CD4-positive, CD25-positive, alpha-beta regulatory T cell (primary cell): ENCODE data around the gene ABHD1. TPM values are rescaled to one million over a fixed set of nuclear protein-coding genes. Genes with fewer than 3 reads are reported as not detected.

Experiments
- ATAC-seq, 2 donors: fragments of 150-1000 bp; cut with Tn5 transposase; one replicate each; pipeline ENCODE4 v1.10.0; 2021; ENCODE audit warnings: low read depth in 2 of 2, moderate number of reproducible peaks in 2 of 2, moderate library complexity in 1 of 2
- DNase-seq, 3 donors: peaks; one replicate each; pipeline versions ENCODE4 v3.0.0 to v3.0.0-alpha.2; 2012 to 2022; ENCODE audit warnings: mixed read lengths in 1 of 3
- H3K27ac ChIP-seq: one replicate; pipeline ENCODE4 v1.7.0; 2013; ENCODE audit warnings: mild to moderate bottlenecking, low read length; ENCODE audit not compliant: insufficient read depth, poor library complexity, severe bottlenecking
- H3K27me3 ChIP-seq: one replicate; pipeline ENCODE4 v1.7.0; 2013; ENCODE audit warnings: low read length; ENCODE audit not compliant: control insufficient read depth, insufficient read depth
- H3K36me3 ChIP-seq: one replicate; pipeline ENCODE4 v1.7.0; 2013; ENCODE audit warnings: mild to moderate bottlenecking, low read length, moderate library complexity; ENCODE audit not compliant: control insufficient read depth, insufficient read depth
- H3K4me1 ChIP-seq: 2 replicates; pipeline ENCODE4 v1.7.0; 2013; ENCODE audit warnings: mild to moderate bottlenecking, low read length; ENCODE audit not compliant: insufficient read depth, control insufficient read depth, poor library complexity, severe bottlenecking
- H3K4me3 ChIP-seq: one replicate; pipeline ENCODE4 v1.7.0; 2013; ENCODE audit warnings: low read depth, mild to moderate bottlenecking, low read length, moderate library complexity
- H3K9me3 ChIP-seq, 2 experiments: 1 replicate in 1 of 2; 2 replicates in 1 of 2; pipeline ENCODE4 v1.7.0; 2013; ENCODE audit warnings: low read length in 2 of 2, mild to moderate bottlenecking in 1 of 2, moderate library complexity in 1 of 2; ENCODE audit not compliant: control insufficient read depth in 2 of 2
- H3K27ac Mint-ChIP-seq, 3 donors: one replicate each; pipeline ENCODE4 v1.8.0; 2020 to 2022; ENCODE audit warnings: mild to moderate bottlenecking in 3 of 3, mixed read lengths in 3 of 3, moderate library complexity in 2 of 3
- H3K27me3 Mint-ChIP-seq: one replicate; pipeline ENCODE4 v1.8.0; 2022; ENCODE audit warnings: mild to moderate bottlenecking, mixed read lengths
- H3K36me3 Mint-ChIP-seq: one replicate; pipeline ENCODE4 v1.8.0; 2020; ENCODE audit warnings: mixed read lengths
- H3K4me1 Mint-ChIP-seq, 4 donors: one replicate each; pipeline ENCODE4 v1.8.0; 2020 to 2022; ENCODE audit warnings: mixed read lengths in 4 of 4, mild to moderate bottlenecking in 1 of 4
- H3K4me3 Mint-ChIP-seq, 4 donors: one replicate each; pipeline ENCODE4 v1.8.0; 2020 to 2022; ENCODE audit warnings: mild to moderate bottlenecking in 4 of 4, mixed read lengths in 4 of 4, moderate library complexity in 3 of 4
- H3K9me3 Mint-ChIP-seq, 7 donors: one replicate each; pipeline ENCODE4 v1.8.0; 2020 to 2022; ENCODE audit warnings: mixed read lengths in 7 of 7, mild to moderate bottlenecking in 3 of 7, moderate library complexity in 2 of 7
- polyA plus RNA-seq, 4 donors: library from polyadenylated mRNA; unstranded; fragments of 300-500 nt; fragmentation: Illumina TruSeq; gene quantifications; one replicate each; pipeline ENCODE4 v1.2.3, GENCODE V29; 2021
- total RNA-seq: library from RNA; stranded (reverse); gene quantifications from one replicate; pipeline ENCODE4 v1.2.3, GENCODE V29; 2022

The ABHD1 gene
- total and polyA plus RNA-seq, 5 donors from 2014 or later = 0.21 to 1.7 (median 0.89) TPM

DNA sequence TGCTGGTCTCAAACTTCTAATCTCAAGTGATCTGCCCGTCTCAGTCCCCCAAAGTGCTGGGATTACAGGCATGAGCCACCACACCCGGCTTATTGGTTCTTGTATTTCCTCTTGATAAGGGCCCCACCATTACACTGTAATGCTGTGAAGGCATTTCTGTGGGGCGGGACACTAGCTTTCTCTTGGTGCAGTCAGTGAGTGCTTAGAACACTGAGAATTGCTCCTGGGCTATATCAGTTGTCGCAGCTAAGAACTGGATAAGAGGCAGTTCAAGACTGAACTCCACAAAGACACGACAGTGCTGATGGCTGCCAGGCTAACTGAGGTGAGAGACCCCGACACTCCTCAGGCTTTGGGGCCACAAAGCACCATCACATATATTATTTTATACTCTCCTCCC is 35.0 kb upstream of the ABHD1 start:
- peaks cover 21% of the 10 kb centered on the region for H3K4me1 ChIP-seq
- no peaks in the 10 kb centered on the region for H3K27me3 Mint-ChIP-seq
- H3K27ac Mint-ChIP-seq = peak overlapping the region in 1 of 3 donors; percentile 71
- no peaks in the 10 kb centered on the region for H3K9me3 Mint-ChIP-seq
- DNase-seq (no peak), ATAC-seq (no peak)
- no peaks in the 10 kb centered on the region for H3K9me3 ChIP-seq
- H3K27ac ChIP-seq = no peak overlapping the region
- H3K27me3 ChIP-seq = no peaks in the 10 kb centered on the region
- peaks cover 3 to 26% (median 9%) of the 10 kb centered on the region in 4 donors for H3K4me1 Mint-ChIP-seq
- peak overlapping the region in 3 of 4 donors; percentile 39 to 86 (median 79) for H3K4me3 Mint-ChIP-seq
- no peak overlapping the region for H3K4me3 ChIP-seq
- H3K36me3 Mint-ChIP-seq = no peaks in the 10 kb centered on the region
- H3K36me3 ChIP-seq = no peaks in the 10 kb centered on the region

DNA sequence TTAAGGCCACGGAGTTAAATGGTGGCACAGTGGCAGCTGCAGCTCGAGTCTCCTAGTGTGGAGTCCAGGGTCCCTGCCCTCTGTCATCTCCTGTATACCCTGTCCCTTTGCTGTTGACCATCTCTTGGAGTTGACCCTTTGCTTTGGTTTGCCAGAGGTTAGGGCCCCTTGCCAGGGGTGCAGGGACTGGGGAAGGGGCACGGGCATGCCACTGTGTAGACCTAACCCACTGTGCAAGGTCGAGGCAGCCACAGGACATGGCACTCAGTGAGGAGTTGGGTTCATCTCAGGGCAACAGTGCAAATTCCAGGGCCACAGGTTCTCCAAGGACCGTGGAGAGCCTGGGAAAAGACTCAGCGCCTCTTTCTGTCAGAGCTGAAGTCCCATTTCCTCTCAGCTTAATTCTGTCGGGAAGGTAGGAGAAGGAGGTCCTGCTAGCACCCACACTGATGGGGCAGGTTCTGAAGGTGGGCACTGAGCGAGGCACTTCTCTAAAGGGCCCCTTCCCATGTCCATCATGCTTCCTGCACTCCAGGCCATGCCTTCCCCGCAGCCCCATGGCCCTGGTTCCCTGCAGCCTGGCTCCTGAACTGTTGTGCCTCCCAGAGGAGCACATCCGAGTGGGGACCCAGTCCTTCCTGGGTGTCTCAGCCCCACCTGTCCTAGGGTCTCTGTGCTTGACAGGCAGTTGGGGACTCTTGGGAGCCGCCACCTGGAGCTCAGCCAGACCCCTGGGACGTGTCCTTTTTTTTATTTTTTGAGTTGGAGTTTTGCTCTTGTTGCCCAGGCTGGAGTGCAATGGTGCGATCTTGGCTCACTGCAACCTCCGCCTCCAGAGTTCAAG is 34.3 kb upstream of the ABHD1 start:
- DNase-seq (no peak), ATAC-seq (no peak)
- Histone ChIP-seq H3K27ac (no peak overlapping the region), H3K4me3 (no peak overlapping the region), H3K4me1 (peaks cover 21% of the 10 kb centered on the region), H3K36me3 (no peaks in the 10 kb centered on the region), H3K27me3 (no peaks in the 10 kb centered on the region), H3K9me3 (no peaks in the 10 kb centered on the region)
- peaks cover 3 to 26% (median 9%) of the 10 kb centered on the region in 4 donors for H3K4me1 Mint-ChIP-seq
- no peaks in the 10 kb centered on the region for H3K36me3 Mint-ChIP-seq
- peak overlapping the region in 1 of 4 donors; percentile 79 for H3K4me3 Mint-ChIP-seq
- H3K27me3 Mint-ChIP-seq = no peaks in the 10 kb centered on the region
- H3K9me3 Mint-ChIP-seq = no peaks in the 10 kb centered on the region
- no peak overlapping the region for H3K27ac Mint-ChIP-seq

DNA sequence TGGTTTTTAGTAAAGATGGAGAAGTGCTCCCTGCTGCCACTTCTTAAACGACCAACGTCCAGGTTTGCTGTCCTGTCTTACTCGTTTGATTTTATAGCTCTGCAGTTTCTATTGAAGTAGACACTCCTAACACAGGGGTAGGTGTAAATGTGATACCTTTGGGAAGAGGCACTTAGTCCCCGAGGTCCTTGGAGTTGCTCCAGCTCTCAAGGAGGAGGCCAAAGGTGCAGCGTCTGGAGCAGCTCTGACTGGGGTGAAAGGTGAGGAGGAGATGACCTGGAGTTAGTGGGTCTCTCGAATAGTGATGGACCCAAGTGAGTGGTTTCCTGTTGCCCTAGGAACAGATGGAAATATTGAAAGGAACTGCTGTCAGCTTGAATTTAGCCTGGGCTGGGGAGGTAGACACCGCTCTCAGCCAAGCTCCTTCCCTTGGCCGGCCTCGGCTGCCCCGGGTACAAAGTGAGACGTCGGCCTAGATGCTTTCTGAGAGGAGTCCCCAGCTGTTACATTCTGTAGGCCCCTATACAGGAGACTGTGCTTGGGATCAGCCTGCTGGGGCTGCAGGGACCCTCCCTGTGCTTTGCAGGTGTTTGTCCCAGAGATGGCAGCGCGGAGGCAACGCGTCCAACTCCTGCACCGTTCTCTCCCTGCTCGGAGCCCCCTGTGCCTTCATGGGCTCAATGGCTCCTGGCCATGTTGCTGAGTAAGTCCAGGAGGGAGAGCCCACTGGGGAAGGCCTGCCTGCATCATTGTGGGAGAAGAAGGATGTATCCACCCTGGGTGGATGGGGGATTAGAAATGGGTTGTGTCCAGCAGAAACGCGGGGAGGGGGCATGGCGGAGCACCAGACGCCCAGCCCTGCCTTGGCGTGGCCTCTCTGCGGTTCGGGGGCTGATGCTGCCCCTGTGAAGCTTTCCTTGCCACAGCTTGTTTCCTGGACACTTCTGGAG is 31.6 kb upstream of the ABHD1 start:
- ATAC-seq = no peak

DNA sequence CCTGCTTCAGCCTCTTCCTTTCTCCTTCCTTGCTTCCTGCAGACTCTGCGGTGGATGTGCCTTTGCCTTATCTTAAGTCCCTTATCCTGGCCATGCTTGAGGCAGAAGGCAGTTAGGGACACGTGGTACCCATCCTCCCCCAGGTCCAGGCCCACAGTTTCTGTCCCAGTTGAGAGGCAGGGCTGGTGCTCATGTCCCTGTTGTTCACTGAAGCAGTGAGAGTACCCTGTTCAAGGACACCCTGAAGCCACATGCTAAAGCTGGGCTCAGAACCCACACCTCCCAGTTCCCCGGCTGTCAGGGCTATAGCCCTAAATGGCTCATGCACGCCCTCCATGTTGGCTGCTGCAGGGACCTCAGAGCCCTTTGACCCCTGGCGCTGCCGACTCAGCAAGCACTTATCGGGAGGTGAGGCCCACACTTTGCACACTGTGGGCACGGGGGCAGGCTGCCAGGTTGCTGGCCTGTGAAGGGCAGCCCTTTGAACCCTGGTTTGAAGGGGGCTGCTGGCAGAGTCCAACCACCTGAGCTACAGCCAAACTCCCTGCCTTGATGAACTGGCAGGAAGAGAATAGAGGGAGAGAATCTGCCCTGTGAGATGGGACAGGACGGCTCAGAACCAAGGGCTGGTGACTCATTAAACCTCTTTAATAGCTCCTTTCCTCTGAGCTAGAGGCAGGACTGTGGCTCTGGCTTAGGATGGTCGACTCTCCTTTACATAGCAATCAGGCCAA is 30.8 kb upstream of the ABHD1 start:
- Mint-ChIP-seq H3K9me3 (no peaks in the 10 kb centered on the region), H3K4me3 (no peak overlapping the region), H3K36me3 (no peaks in the 10 kb centered on the region), H3K27ac (no peak overlapping the region), H3K4me1 (peaks cover under 1 to 18% (median 8%) of the 10 kb centered on the region in 4 donors), H3K27me3 (no peaks in the 10 kb centered on the region)
- DNase-seq = no peak
- ATAC-seq = no peak
- H3K27me3 ChIP-seq = no peaks in the 10 kb centered on the region
- H3K9me3 ChIP-seq = no peaks in the 10 kb centered on the region
- H3K36me3 ChIP-seq = no peaks in the 10 kb centered on the region
- H3K4me3 ChIP-seq = no peak overlapping the region
- no peak overlapping the region for H3K27ac ChIP-seq
- H3K4me1 ChIP-seq = peaks cover 6% of the 10 kb centered on the region

More for the DNA sequence above, 31.6 kb upstream of the ABHD1 start:
- H3K27me3 Mint-ChIP-seq = no peaks in the 10 kb centered on the region
- Histone ChIP-seq H3K9me3 (no peaks in the 10 kb centered on the region), H3K27me3 (no peaks in the 10 kb centered on the region), H3K36me3 (no peaks in the 10 kb centered on the region), H3K4me3 (no peak overlapping the region), H3K27ac (no peak overlapping the region), H3K4me1 (peaks cover 11% of the 10 kb centered on the region)
- H3K4me3 Mint-ChIP-seq = no peak overlapping the region
- no peaks in the 10 kb centered on the region for H3K9me3 Mint-ChIP-seq
- DNase-seq = no peak
- H3K27ac Mint-ChIP-seq = no peak overlapping the region
- peaks cover 3 to 26% (median 12%) of the 10 kb centered on the region in 4 donors for H3K4me1 Mint-ChIP-seq
- H3K36me3 Mint-ChIP-seq = no peaks in the 10 kb centered on the region

DNA sequence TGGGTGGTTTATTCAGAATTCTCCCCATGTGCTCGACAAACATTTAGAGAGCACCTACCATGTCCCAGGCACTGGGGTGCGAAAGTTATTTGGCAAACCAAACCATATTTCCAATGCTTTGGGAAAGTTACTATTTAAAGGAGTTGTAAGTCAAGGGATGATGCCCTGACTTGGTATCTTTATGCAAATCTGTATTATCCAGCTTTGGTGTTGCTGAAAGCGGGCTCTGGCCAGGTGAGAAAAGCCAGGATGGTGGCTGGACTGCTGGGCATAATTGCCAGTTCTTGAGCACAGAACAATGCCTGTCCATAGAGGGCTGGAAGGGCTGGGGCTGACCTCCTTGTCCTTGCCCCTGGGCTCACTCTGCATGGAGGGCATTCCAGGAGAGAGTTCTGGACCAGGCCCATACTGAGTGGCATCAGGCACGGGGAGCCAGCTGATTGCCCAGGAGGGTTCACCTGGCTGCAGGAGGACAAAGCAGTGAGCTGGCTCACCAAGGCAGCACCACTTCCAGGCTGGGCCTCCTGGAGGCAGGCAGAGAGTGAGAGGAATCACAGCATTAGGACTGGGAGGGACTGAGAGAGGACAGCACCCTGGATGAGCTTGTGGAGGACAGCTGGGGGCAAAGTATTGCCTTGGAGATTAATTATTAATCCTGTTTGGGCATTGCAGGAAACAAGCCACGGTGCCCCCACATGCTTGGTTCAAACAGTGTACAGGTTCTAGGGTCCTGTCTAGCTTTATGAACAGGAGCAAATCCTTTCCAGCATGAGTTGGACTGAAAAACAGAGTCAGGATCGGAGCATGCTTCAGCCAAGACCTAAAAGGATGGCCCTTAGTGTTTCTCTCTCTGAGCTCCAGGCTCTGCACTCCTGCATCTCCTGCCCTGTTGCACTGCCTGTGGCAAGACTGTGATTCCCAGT is 29.9 kb upstream of the ABHD1 start:
- DNase-seq = no peak
- Mint-ChIP-seq H3K4me3 (peak overlapping the region in 1 of 4 donors; percentile 71), H3K9me3 (no peaks in the 10 kb centered on the region), H3K27ac (no peak overlapping the region), H3K4me1 (peaks cover 0 to 16% (median 9%) of the 10 kb centered on the region in 4 donors), H3K27me3 (no peaks in the 10 kb centered on the region), H3K36me3 (peaks cover under 1% of the 10 kb centered on the region)
- no peak for ATAC-seq
- H3K27me3 ChIP-seq = no peaks in the 10 kb centered on the region
- H3K27ac ChIP-seq = no peak overlapping the region
- peaks cover 6% of the 10 kb centered on the region for H3K4me1 ChIP-seq
- no peaks in the 10 kb centered on the region for H3K36me3 ChIP-seq
- H3K4me3 ChIP-seq = no peak overlapping the region
- H3K9me3 ChIP-seq = no peaks in the 10 kb centered on the region

DNA sequence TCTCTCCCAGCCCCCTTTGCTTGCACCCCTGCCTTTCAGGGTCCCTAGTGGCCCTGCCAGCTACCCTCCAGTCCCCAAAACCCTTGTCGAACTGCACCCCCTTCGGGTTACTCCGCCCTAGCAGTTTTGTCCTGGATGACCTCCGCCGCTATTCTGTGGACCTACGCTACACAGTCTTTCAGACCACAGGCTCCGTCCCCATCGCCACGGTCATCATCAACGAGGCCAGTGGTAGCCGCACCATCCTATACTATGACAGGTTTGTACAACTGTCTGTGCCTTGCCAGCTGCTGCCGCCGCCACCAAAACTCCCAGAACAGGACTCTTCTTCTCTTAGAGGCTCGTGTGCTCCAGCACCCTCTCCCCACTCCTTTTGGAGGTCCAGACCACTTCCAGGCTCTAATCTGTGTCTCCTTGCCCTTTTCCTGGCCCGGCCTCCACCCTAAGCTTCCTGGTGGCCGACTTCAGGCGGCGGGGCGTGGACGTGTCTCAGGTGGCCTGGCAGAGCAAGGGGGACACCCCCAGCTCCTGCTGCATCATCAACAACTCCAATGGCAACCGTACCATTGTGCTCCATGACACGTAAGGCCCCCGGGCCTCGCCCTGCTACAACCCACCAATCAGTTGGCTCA is 29.1 kb upstream of the ABHD1 start:
- H3K4me3 ChIP-seq = no peak overlapping the region
- no peaks in the 10 kb centered on the region for H3K27me3 ChIP-seq
- Mint-ChIP-seq H3K36me3 (peaks cover 5% of the 10 kb centered on the region), H3K4me3 (peak overlapping the region in 1 of 4 donors; percentile 71), H3K27me3 (no peaks in the 10 kb centered on the region), H3K4me1 (peaks cover 0 to 19% (median 9%) of the 10 kb centered on the region in 4 donors), H3K9me3 (no peaks in the 10 kb centered on the region), H3K27ac (peak overlapping the region in 1 of 3 donors; percentile 25)
- DNase-seq (no peak), ATAC-seq (no peak)
- H3K36me3 ChIP-seq = no peaks in the 10 kb centered on the region
- H3K4me1 ChIP-seq = peaks cover 6% of the 10 kb centered on the region
- no peaks in the 10 kb centered on the region for H3K9me3 ChIP-seq
- no peak overlapping the region for H3K27ac ChIP-seq
